K562 (cell line): ENCODE measurements around the gene CCDC9. TPM values are rescaled to one million over a fixed set of nuclear protein-coding genes. Genes with fewer than 3 reads are reported as not detected.
A peak's percentile ranks its signal among the peaks of the same experiment; 100 is the strongest.

Experiments
- ATAC-seq: fragments of 200-7000 bp; cut with Tn5 transposase; 3 replicates; pipeline ENCODE4 v1.9.1; 2020; ENCODE audit warnings: moderate library complexity
- BruUV-seq: library from RNA; stranded (reverse); fragments of 400-500 nt; replicated peaks from 2 replicates; lab custom pipeline; 2021; lab: Mats Ljungman, UMichigan
- CTCF ChIA-PET: fragments of 300-600 bp; formaldehyde crosslinking; extraction: SDS; loops from one replicate; lab custom pipeline; 2021; ENCODE audit warnings: low intra/inter-chr PET ratio; lab: Yijun Ruan, JAX
- POLR2A ChIA-PET: fragments of 300-600, 350-650 bp; sonication (Branson Sonifier 250); formaldehyde crosslinking; extraction: SDS; loops from one replicate; lab custom pipeline; 2021; ENCODE audit warnings: antibody characterized with exemption, inconsistent platforms; lab: Yijun Ruan, JAX
- DNase-seq, 4 experiments: peaks; one replicate each; pipeline versions ENCODE4 v3.0.0 to v3.0.0-alpha.2; 2011 to 2018; ENCODE audit warnings: low spot score in 3 of 4, mixed read lengths in 3 of 4; ENCODE audit errors: extremely low read depth in 1 of 4
- FAIRE-seq: peaks from 2 replicates; lab custom pipeline; 2011; peaks lifted over from hg19 to GRCh38; lab: Jason Lieb, UNC
- H2AFZ ChIP-seq: 2 replicates; pipeline ENCODE4 v1.6.0; 2011; ENCODE audit warnings: low read depth, low read length, control low read depth, inconsistent platforms
- H3K27ac ChIP-seq: fragments of 200-600 bp; 3 replicates; pipeline ENCODE4 v1.8.0; 2011; ENCODE audit warnings: low read depth, mild to moderate bottlenecking, control low read depth, inconsistent platforms, low read length, moderate library complexity, mixed read lengths; ENCODE audit errors: extremely low read depth
- H3K27me3 ChIP-seq, 2 experiments: fragments of 300-600 bp in 1 of 2; 2 replicates in 1 of 2; 3 replicates in 1 of 2; pipeline versions ENCODE4 v1.6.0 to v1.8.0; 2011; ENCODE audit warnings: inconsistent platforms in 2 of 2, low read length in 2 of 2, mild to moderate bottlenecking in 1 of 2, mixed read lengths in 1 of 2, moderate library complexity in 1 of 2; ENCODE audit not compliant: control insufficient read depth in 2 of 2, insufficient read depth in 2 of 2
- H3K36me3 ChIP-seq: fragments of 300-600 bp; 3 replicates; pipeline ENCODE4 v1.8.0; 2011; ENCODE audit warnings: mild to moderate bottlenecking, low read length, inconsistent platforms; ENCODE audit not compliant: control insufficient read depth, insufficient read depth
- H3K4me1 ChIP-seq, 2 experiments: fragments of 200-600 bp in 1 of 2; replicated peaks in 1 of 2; 2 replicates in 1 of 2; 3 replicates in 1 of 2; pipeline versions ENCODE4 v1.5.1 to v1.8.0; 2011; ENCODE audit warnings: inconsistent platforms in 2 of 2, low read length in 2 of 2, mild to moderate bottlenecking in 1 of 2, mixed read lengths in 1 of 2, moderate library complexity in 1 of 2; ENCODE audit not compliant: control insufficient read depth in 2 of 2, insufficient read depth in 2 of 2
- H3K4me2 ChIP-seq: 2 replicates; pipeline ENCODE4 v1.6.1; 2011; ENCODE audit warnings: low read length, control low read depth, inconsistent platforms, mixed read lengths; ENCODE audit not compliant: insufficient read depth
- H3K4me3 ChIP-seq: fragments of 200-600 bp; sonication (generic), shearing (Covaris generic); 2 replicates; pipeline ENCODE4 v1.5.1; 2016; ENCODE audit warnings: control low read depth, inconsistent platforms
- H3K79me2 ChIP-seq: fragments of 200-600 bp; 3 replicates; pipeline ENCODE4 v1.8.0; 2011; ENCODE audit warnings: low read length, inconsistent platforms; ENCODE audit not compliant: control insufficient read depth, insufficient read depth
- H3K9ac ChIP-seq, 2 experiments: 2 replicates each; pipeline versions ENCODE4 v1.6.0 to v1.6.1; 2011; ENCODE audit warnings: low read depth in 2 of 2, low read length in 2 of 2, control low read depth in 1 of 2, inconsistent platforms in 1 of 2, mild to moderate bottlenecking in 1 of 2, mixed read lengths in 1 of 2; ENCODE audit not compliant: insufficient read depth in 1 of 2
- H3K9me1 ChIP-seq: one replicate; pipeline ENCODE4 v1.6.0; 2011; ENCODE audit warnings: inconsistent platforms, mild to moderate bottlenecking, low read length, moderate library complexity; ENCODE audit not compliant: control insufficient read depth, insufficient read depth
- H3K9me3 ChIP-seq: replicated peaks from 2 replicates; pipeline ENCODE4 v1.5.1; 2011; ENCODE audit warnings: low read depth, low read length, inconsistent platforms; ENCODE audit not compliant: control insufficient read depth, insufficient read depth
- H4K20me1 ChIP-seq: replicated peaks from 2 replicates; pipeline ENCODE4 v1.6.1; 2011; ENCODE audit warnings: low read length, inconsistent platforms, mixed read lengths; ENCODE audit not compliant: control insufficient read depth, insufficient read depth
- ID3 ChIP-seq, 2 experiments: fragments of 250-450 bp in 1 of 2; fragments of 450-650 bp in 1 of 2; sonication (Bioruptor Pico) in 1 of 2; IDR thresholded peaks; 2 replicates each; pipeline versions ENCODE4 v1.6.1 to v1.8.0; 2016 to 2021; ENCODE audit warnings: mild to moderate bottlenecking in 2 of 2, moderate library complexity in 2 of 2, missing compliant biosample characterization in 1 of 2, missing genetic modification characterization in 1 of 2
- NUFIP1 ChIP-seq: fragments of 450-650 bp; IDR thresholded peaks from 2 replicates; pipeline ENCODE4 v1.6.1; 2018; ENCODE audit not compliant: partially characterized antibody
- POLR2G ChIP-seq: fragments of 200-400 bp; formaldehyde crosslinking; IDR thresholded peaks from 2 replicates; pipeline ENCODE4 v1.6.1; 2017; ENCODE audit warnings: low read depth, mild to moderate bottlenecking, antibody characterized with exemption, low read length, moderate library complexity
- PYGO2 ChIP-seq: fragments of 450-650 bp; IDR thresholded peaks from 2 replicates; pipeline ENCODE4 v1.6.1; 2016; ENCODE audit warnings: mild to moderate bottlenecking, missing genetic modification characterization, moderate library complexity, missing compliant biosample characterization
- SRSF7 ChIP-seq: fragments of 200-400 bp; formaldehyde crosslinking; optimal IDR thresholded peaks from 2 replicates; pipeline ENCODE3; 2017; ENCODE audit warnings: mild to moderate bottlenecking, low read depth, low read length
- WGBS: fragments of 100-300 bp; shearing (Covaris generic); methylation state at CpG from one replicate; pipeline ENCODE4 v1.1.6; 2016; ENCODE audit warnings: low coverage, mixed read lengths; ENCODE audit not compliant: insufficient coverage; ENCODE audit errors: missing lambda C conversion rate; 5-methylcytosine and 5-hydroxymethylcytosine counted together
- in situ Hi-C: fragments of 300-500 bp; cut with MboI; formaldehyde crosslinking; loops from 4 replicates; pipeline ENCODE4 v1.15.0; 2018; ENCODE audit warnings: inconsistent platforms, mixed read lengths
- intact Hi-C: fragments of 100-400 bp; cut with micrococcal nuclease; formaldehyde crosslinking; loops from 2 replicates; pipeline ENCODE4 v1.14.2; 2022
- polyA plus RNA-seq, 8 experiments: library from polyadenylated mRNA; depleted of rRNA in 4 of 8; stranded (reverse) in 5 of 8; unstranded in 3 of 8; fragments of >200 nt; fragmentation: Nextera tagmentation in 2 of 8; fragmentation: Illumina TruSeq in 1 of 8; extraction: Ambion mirVana in 2 of 8; extraction: Trizol in 1 of 8; gene quantifications; 2 replicates each; pipeline versions ENCODE4 v1.2.1 to v1.2.3, GENCODE V29; 2011 to 2014; ENCODE audit warnings: inconsistent platforms in 1 of 8, missing spikeins in 1 of 8
- total RNA-seq, 7 experiments: library from RNA; depleted of rRNA in 6 of 7; stranded (reverse); fragments of >200 nt in 6 of 7; fragmentation: Illumina TruSeq in 2 of 7; extraction: Trizol in 2 of 7; gene quantifications; 2 replicates each; pipeline versions ENCODE4 v1.2.1 to v1.2.3, GENCODE V29; 2011 to 2021; ENCODE audit warnings: low replicate concordance in 1 of 7

Gene CCDC9
- total and polyA plus RNA-seq, 9 of the 15 experiments (the other 6 are each of a cell fraction or from before 2014, with no cell fraction given): 0.23 to 38.6 (median 8.4) TPM

GRCh38 chr19:47270408-47270807, 14.1 kb downstream of the CCDC9 start:
- 94% methylated on average over 5 of the region's 10 CpGs for WGBS
- H3K9ac ChIP-seq: no peak overlapping the region
- no peaks in the 10 kb centered on the region for H4K20me1 ChIP-seq
- H3K4me3 ChIP-seq: no peak overlapping the region
- no peaks in the 10 kb centered on the region for H3K9me3 ChIP-seq
- in situ Hi-C loops (no loop called here), intact Hi-C loops (no loop called here)
- no peaks in the 10 kb centered on the region for H3K9me1 ChIP-seq
- H3K79me2 ChIP-seq: peaks cover 6% of the 10 kb centered on the region
- H3K4me2 ChIP-seq: no peak overlapping the region
- H2AFZ ChIP-seq: no peak overlapping the region
- H3K27ac ChIP-seq: no peak overlapping the region
- ATAC-seq (no peak), FAIRE-seq (no peak), DNase-seq (no peak)
- BruUV-seq: no TSS peak
- H3K36me3 ChIP-seq: peaks cover 42% of the 10 kb centered on the region; the same call in 2 of the 3 replicates
- CTCF ChIA-PET: no interaction called here
- H3K4me1 ChIP-seq: peaks cover 12 to 48% of the 10 kb centered on the region in 2 experiments; a peak in 4 of 5 replicates
- POLR2A ChIA-PET: interaction anchor here (1.1 to 2.1 kb wide), 3 partner anchors 9 to 303 kb away, joined by 3 to 18 read pairs (median 7); partner anchors contain the start of gene CCDC9
- no peaks in the 10 kb centered on the region for H3K27me3 ChIP-seq
- no peak for TF ChIP-seq NUFIP1
- no peak for TF ChIP-seq SRSF7
- no peak for TF ChIP-seq PYGO2 (tag)
- TF ChIP-seq ID3 (CRISPR knock-in tag; IDR thresholded peaks at IDR 0.05): no peak
- no peak for TF ChIP-seq ID3 (tag; IDR thresholded peaks at IDR 0.05)
- TF ChIP-seq POLR2G: peak; percentile 37; the same call in 1 of the 2 replicates
- TF ChIP-seq, all 486 proteins: peak for 1
